Stimulated activated CD8-positive, alpha-beta memory T cell treated with anti-CD3 and anti-CD28 coated beads, Interleukin-15, amount 100 ng/mL, for 48 hours (primary cell): ENCODE measurements around the gene ADGRF5.
"Not testable (repeated sequence)": the region's sequence is repeated elsewhere in the genome, so short reads cannot be mapped to it uniquely, and the experiment has no call there.

ENCODE experiments used
- DNase-seq, 2 donors: peaks; one replicate each; pipeline ENCODE4 v3.0.0-alpha.2; 2020; ENCODE audit warnings: low read depth in 2 of 2

ADGRF5 gene

DNA sequence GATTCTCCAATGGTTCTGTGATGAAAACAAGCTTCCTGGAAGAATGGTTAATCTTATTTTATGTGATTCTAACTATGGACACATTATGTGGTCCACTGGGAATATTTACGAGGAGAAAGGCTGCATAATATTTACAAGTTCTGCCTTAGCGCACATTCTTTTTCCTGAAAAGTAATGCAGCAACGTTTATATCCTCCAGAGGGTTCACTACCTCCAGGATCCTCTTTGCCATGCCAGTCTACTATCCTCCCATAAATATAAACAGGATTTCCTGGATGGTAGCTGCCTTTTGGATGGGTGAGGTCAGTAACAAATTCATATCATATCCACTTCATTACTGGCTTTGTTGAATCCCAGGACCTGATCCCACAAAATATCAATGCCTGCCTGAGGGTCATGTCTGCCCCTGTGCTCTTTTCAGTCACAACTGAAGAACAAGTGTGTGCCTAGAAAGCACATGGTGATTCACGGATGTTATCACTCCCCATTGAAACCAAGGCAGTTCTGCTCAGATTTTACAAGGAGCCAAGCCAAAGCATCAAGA is 30.4 kb downstream of the ADGRF5 start:
- DNase-seq, result no peak

DNA sequence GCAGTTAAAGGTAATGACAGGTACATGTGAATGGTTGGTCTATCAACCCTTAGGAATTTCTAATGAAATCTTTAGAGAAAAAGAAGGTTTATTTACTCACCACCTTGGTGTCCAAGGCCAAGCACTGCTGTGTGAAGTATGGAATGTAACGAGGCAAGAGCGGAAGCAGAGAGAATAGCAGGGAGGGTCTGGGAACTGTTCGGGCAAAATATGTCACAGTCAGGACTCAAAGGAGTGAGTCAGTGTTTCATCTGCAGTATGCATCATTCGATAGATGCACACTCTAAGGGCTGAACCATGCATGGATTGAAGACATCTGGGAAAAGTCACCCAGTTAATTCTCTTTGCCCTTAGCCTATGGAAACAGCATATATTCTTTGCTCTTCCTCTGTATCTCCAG is 33.2 kb downstream of the ADGRF5 start:
- no peak for DNase-seq

DNA sequence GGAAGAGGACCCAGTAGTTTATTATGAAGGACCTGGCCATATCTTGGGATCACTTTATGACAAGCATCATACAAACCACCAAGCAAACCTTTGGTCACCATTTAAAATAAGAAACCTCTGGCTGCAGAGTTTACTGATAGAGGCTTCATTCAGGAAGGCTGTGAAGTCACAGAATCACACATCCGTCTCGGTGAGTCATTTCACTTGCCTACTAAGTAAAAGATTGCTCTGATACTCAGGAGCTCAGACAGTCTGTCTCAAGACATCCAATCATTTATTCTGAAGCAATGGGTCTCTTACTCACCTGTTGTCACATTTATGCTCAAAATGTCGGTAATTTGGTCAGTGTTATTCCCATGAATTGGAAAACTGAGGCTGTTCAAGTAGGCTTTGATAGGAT is 33.7 kb downstream of the ADGRF5 start:
- DNase-seq, result no peak

DNA sequence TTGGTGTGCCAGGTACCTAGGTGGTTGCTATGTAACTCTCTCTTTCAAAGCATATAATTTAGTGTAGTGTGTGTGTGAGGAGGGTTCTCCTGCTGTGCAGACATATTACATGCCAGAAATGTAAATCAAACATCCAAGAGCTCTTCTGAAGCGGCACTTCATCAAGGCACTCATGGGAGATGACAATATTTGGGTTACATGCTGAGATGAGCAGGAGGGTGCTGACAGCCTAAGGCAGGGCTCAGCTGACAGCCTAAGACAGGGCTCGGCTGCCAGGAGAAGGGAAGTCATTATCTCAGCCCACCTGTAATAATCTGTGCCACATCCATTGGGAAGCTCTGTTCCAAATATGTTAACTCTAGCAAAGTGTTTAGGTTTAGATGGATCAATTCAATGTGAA is 39.1 kb downstream of the ADGRF5 start:
- DNase-seq, result no peak

DNA sequence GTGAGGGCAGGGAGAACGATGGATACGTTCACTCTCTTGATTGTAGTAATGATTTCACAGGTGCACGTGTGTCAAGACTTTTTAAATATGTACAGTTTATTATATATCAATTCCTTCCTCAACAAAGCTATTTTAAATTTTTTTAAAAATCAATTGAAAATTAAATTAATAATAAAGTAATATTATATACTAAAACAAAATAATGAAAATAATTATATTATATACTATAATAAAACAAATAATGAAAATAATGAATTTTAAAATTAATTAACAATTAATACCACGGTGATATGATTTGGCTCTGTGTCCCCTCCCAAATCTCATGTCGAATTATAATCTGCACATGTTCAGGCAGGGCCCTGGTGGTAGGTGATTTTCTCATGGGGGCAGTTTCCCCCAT is 42.7 kb downstream of the ADGRF5 start:
- no peak for DNase-seq

DNA sequence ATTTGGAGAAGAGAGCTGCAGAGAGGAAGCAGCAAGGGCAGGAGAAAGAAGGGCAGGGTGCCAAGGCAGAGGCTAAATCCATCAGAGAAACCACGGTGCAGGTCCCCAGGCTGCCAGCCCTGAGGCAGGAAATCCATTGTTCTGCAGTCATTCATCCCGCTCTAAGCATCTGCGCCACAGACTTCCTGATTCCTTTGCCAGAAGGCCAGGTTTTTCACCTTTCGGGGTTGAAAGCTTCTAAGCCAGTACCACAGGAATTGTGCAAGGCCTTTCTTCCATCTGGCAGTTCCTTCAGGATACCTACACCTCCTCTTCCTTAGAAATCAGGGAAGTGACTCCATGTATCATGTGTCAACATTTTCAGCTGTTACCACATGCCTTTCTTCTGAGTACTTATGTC is 45.6 kb downstream of the ADGRF5 start:
- no peak for DNase-seq

DNA sequence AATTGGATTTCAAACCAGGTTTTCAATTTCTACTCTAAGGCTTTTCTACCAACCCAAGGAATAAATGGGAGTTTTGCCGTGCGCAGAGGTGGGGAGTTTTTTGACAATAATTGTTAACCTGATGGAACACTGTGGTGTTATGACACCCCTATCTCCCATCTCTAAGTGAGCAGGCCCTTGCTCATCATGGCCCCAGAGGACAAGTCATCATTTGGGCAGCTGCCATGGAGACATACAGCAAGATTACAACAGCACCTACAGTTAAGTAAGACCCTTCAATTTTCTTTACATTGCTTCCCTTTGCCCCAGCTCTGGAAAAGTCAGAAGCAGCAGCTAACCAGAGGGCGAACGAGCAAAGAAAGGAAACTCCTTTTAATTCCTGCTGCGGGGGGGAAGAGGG is 54.3 kb downstream of the ADGRF5 start:
- DNase-seq, result no peak

DNA sequence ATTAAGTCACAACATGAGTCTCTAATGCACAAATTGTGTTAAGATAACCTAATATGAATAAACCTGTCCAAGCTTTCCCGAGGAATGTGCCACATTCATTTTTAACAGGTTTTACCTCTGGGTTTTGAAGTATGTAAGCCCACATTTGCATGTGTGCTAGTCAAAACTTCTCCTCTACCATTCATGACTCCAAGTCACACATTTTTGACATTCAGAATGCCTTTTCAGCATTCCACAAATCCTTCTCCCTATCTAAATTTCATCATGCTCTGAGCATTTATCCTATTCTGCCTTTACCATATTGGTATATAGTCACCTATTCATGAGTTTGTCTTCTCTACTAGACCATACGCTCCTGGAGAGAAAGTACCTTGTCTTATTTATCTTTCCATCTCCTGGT is 56.5 kb downstream of the ADGRF5 start:
- DNase-seq, result no peak

DNA sequence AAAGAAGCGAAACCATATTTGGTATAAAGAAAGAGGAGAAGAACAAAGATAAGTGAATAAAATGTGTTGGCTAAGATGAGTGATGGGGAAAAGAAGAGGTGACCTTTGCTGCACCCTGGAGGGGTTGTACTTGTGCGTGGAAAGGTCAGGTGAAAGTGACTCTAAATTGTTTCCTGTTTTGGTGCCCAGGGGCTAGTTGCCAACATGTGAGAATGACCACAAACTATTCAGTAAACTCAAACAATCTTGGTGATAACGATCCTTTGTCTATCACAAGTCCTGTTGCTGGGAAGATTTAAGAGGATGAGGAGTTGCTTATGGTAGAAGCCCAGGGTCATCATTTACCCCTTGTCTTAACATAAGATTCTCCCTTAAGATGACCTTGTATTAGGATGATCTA is 57.9 kb downstream of the ADGRF5 start:
- no peak for DNase-seq

DNA sequence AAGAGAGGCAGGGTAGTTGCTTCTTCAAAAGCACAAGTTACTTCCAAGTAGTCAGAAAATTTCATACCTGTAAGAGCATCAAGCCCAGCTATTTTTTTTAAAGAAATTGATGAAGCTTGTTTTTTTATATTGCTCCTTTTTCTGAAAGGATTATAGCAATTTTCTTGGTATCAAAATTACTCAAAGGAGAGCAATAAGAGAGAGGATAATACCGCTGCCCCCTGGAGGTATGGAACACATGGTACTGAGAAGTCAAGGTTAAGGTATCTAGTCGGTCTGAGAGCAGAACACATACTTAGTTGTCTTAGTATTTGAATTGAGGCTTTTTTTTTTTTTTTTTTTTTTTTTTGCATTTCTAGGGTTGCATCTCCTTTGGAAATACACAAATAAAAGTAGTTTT is 59.4 kb downstream of the ADGRF5 start:
- no peak for DNase-seq

DNA sequence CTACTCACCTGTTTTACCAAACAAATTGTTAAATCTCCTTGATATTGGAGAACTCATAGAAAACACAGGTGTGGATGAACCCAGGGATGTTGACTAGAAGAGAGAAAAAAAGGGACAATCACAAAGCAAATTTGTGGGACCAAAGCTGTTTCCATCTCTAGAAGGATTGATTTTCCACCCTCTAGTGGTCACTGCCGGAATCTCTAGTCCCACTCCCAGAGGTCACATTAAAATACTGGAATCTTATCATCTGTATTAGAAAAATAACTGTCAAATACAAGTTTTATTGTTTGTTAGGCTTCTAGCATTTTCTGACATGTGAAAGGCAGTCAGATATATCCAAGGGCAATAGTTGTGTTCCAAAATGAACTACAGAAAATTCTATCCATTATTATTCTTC is 65.8 kb downstream of the ADGRF5 start:
- not testable (repeated sequence) for DNase-seq

DNA sequence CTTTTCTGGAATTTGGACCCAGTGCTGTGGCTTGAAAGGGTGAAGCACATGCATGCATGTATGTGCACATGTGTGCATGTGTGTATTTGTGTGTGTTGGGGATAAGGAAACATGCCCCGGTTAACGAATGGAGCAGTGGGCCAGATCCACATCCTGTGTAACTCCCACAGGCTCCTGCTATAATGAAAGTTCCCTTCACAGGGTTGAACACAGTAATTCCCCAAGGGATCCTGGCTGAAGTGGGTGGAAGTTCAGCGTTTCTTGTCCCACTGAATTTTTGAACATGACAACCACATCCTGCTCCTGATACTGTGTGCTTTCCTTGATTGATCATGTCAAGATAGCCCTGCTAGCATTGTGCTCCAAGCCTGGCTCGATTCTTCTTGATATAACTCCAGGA is 70.2 kb downstream of the ADGRF5 start:
- not testable (repeated sequence) for DNase-seq

DNA sequence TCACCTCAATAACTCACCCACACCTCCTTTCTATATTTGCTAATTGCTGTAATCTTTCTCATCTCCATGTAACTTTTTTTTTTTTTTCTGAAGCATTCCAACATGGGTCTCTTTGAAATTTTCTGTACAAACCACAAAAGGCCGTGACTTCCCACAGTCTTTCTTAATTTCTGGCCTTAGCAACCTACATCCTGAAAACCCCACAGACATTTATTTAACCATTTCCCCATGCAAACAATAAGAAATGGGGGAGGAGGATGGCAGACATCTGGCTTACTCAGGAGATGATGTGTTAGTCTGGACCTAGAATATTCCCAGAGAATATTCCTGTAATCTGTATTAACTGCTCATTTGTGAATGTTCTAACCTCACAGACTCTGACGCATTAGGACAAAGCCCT is 70.9 kb downstream of the ADGRF5 start:
- DNase-seq, result no peak

DNA sequence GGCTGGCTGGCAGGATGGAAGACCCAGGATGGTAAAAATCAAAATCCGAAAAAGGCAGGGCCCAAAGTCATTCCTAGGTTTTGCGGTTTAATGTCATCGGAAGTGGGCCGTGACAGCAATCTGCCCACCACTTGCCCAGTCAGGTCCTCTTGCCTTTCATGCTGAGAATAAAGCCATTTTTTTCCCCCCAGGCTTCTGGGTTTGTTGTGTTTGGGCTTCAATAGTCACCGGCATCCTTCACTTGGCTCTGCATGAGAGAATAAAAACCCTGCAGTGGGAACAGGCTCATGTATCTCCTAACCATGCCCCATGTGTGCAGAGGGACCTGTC is 72.4 kb downstream of the ADGRF5 start:
- no peak for DNase-seq

DNA sequence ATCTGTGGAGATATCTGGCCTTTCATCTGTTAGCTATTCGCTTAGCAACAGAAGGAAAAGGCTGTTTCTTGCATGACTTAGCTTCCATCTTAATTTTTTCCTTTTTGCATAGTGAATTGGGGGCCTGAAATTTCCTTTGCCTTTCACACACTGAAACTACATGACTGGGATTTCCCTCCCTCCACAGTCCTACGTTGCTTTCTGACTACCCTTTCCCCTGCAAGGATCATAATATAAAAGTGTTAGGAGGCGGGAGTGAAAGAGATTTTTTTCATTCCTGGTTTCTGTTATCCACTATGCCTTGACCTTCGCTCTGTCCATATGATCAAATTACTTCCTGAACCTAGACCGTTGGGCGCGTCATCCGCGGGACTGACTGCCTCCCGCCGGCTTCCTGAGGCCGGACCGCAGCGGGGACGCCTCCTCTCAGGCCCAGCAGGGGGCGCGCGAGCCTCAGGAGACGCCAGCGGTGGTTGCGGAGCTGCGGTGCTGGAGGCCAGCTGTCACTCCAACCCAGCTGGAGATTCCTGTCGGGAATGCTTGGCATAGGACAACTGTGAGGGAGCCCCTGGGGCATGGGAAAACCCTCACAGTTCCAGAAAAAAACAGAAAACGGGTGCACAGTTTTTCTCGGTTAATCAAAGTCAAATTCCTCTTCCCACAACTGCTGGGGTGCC is 72.9 kb downstream of the ADGRF5 start:
- DNase-seq, result peak; percentile 40 to 49

DNA sequence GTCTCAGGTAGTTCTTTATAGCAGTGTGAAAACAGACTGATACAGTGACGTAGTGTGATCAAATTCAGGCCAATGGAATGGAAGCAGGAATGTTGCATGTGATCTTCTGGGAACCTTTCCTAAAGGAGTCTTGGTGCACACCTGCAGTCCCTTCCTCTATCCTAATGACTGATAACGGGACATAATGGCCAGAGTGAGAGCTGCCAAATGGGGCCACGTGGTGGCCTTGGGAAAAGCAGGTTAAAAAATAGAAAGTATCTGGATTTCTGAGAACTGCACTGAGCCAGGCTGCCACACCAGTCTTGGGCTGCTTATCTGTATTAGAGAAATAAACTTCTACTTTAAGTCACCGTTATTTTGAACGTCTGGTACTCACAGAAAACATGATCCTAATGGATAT is 76.6 kb downstream of the ADGRF5 start:
- no peak for DNase-seq

DNA sequence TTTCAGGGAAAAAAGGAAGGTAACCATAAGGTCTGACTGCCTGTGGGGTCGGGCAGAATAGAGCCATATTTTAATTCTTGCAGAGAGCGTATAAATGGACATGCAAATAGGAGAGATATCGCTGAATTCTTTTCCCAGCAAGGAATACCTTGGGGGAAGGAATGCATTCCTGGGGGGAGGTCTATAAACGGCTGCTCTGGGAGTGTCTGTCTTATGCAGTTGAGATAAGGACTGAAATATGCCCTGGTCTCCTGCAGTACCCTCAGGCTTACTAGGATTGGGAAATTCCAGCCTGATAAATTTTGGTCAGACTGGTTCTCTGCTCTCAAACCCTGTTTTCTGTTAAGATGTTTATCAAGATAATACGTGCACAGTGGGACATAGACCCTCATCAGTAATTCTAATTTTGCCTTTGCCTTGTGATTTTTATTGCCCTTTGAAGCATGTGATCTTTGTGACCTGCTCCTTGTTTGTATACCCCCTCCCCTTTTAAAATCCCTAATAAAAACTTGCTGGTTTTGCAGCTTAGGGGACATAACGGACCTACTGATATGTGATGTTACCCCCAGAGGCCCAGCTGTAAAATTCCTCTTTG is 79.4 kb downstream of the ADGRF5 start:
- not testable (repeated sequence) for DNase-seq

DNA sequence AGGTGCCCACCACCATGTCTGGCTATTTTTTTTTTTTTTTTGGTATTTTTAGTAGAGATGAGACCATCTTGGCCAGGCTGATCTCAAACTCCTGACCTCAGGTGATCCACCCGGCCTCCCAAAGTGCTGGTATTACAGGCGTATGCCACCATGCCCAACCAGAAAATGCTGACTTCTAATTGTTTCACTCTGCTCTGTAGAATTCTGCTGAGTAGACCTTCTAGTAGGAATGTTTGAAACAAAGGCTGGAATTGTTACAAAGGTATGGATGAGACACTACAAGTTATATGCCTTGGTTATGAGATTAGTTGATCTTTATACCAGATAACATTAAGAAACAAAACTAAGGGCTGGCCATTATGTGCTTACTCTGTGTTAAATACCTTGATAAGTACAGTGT is 83.7 kb downstream of the ADGRF5 start:
- no peak for DNase-seq

DNA sequence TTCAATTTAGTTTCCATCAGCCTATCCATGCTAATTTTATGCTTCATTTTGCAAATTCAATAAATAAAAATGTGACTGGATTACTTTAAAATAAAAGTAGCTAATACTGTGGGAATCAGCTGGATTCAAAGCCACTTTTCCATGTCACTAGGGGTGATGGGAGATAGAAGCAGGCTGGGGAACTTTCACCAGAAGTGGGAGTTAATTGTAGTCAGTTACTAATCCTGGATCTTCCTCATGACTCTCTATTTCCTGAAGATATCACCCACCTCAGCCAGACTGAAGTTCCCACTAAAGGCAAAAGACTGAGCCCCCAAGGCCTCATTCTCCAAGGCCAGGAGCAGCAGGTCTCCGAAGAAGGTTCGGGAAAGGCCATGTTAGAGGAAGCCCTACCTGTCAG is 86.7 kb downstream of the ADGRF5 start:
- DNase-seq, result not testable (repeated sequence)

DNA sequence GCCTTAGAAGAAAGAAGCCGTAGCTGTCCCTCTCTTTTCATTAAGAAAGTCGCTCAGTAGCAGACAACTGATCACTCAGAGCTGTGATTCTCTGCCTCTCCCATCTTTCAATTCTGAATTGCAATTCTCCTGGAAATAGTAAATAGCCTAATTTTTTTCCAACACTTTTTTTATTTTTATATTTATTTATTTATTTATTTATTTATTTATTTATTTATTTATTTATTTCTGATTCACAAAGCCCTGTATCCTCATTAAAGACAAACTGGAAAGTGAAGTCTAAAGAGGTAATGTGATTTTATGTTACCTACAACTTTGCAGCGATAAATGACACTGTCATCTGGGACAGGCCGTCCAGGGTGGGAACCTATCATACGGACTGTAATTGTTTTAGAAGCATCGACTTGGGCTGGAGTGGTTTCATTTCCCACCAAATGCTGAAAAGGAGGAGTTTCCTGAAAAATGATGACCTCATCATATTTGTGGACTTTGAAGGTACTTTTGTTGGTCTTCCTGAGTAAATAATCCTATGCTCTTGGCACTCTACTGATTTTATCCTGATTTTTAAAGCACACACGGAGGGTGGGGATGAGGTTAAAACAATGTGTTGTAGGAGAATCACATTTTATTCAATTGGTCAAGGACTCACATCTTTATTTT is 87.4 kb downstream of the ADGRF5 start:
- DNase-seq, result not testable (repeated sequence)

DNA sequence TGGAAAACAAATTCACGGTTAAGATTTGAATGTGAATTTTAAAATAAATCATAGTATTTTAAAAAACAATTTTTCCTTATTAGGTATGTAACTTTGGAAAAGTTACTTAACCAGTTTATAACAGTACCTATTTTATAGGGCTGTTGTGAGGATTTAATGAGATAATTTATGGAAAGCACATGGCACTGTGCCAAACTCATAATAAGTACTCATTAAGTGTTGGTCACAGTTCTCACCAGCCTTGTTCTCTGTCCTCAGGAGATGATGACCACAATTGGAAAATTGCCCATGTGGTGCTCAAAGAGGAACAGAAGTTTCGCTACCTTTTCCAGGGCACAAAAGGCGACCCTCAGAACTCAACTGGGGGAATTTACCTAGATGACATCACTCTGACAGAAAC is 88.9 kb downstream of the ADGRF5 start:
- DNase-seq, result no peak

DNA sequence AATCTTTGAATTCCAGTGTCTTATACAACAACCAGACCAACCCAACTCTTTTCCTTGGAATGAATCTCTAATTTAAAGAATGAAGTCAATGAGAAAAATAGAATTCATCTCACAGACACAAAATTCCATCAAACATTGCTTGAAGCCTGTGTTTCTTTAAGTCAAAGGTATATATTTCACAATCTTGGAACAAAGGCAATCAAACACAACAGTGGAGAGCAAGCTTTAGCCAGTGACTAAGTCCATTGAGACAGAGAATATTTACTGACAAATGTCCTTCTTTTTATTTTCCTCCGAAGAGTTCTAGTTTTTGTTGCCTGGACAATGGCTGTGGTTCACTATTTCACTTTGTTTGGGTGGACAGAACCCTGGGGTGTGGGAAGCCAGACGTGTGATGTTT is 92.8 kb downstream of the ADGRF5 start:
- no peak for DNase-seq

DNA sequence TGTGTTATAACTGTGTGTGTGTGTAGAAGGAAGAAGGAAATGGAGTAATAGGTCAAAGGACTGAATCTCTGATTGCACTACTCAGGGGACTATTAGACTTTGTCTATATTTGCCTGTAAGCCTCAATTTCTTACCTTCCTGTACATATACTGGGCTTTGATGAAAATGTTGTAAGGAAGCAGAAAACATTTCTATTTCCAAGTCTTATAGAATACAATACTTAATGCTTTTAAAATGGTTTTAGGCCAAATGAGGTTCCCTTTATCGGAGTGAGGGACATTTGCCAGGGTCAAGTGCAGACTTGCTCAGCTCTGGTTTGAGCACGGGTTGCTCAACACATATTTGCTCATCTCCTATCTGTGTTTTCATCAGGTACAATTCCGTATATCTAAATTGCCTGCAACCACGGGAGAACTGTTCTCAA is 100.3 kb downstream of the ADGRF5 start:
- DNase-seq, result no peak
